ENCODE data around the gene PDCD1. TPM values are rescaled to one million over a fixed set of nuclear protein-coding genes. Genes with fewer than 3 reads are reported as not detected.

PDCD1 gene
- polyA plus RNA-seq, 1 donor from 2014 or later: 0.19 TPM

DNA sequence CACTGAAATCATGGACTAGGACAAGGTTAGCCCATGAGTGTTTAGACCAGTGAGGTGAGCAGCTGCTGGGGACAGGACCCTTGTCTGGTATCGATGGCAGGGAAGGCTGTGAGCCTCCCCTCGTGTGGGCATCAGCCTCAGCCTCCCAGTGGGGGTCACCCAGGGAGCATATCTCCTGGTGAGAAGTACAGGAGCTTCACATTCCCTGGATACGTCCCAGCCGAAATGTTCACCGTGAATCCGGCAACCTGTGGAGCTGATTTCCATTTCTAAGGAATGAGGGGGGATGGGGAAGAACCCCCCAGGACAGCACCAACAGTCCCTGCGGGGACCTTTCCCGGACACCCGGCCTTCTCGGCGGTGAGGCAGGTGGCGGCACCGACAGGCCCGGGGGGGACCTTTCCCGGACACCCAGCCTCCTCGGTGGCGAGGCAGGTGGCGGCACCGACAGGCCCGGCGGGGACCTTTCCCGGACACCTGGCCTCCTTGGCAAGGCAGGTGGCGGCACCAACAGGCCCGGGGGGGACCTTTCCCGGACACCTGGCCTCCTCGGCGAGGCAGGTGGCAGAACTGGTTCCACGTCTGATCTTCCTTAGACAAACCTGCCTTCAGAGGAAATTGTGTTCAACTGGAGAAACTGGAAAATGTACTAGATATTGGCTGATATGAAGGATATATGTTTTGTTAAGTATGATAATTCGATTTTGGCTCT is 32.0 kb upstream of the PDCD1 start:
- Mint-ChIP-seq H3K4me1 (peaks cover 18 to 25% (median 21%) of the 10 kb centered on the region in 3 donors), H3K4me3 (no peak overlapping the region), H3K9me3 (no peaks in the 10 kb centered on the region), H3K36me3 (peaks cover 5% of the 10 kb centered on the region), H3K27ac (peak overlapping the region in 1 of 3 donors; percentile 10), H3K27me3 (no peaks in the 10 kb centered on the region)

- Mint-ChIP-seq H3K27me3 (no peaks in the 10 kb centered on the region), H3K4me1 (peaks cover 20 to 25% (median 21%) of the 10 kb centered on the region in 3 donors), H3K4me3 (no peak overlapping the region), H3K9me3 (no peaks in the 10 kb centered on the region), H3K36me3 (peaks cover 6% of the 10 kb centered on the region), H3K27ac (peak overlapping the region in 2 of 3 donors; percentile 53 to 76)
Measured at GRCh38 chr2:241888641-241889040, 29.9 kb upstream of the PDCD1 start.

DNA sequence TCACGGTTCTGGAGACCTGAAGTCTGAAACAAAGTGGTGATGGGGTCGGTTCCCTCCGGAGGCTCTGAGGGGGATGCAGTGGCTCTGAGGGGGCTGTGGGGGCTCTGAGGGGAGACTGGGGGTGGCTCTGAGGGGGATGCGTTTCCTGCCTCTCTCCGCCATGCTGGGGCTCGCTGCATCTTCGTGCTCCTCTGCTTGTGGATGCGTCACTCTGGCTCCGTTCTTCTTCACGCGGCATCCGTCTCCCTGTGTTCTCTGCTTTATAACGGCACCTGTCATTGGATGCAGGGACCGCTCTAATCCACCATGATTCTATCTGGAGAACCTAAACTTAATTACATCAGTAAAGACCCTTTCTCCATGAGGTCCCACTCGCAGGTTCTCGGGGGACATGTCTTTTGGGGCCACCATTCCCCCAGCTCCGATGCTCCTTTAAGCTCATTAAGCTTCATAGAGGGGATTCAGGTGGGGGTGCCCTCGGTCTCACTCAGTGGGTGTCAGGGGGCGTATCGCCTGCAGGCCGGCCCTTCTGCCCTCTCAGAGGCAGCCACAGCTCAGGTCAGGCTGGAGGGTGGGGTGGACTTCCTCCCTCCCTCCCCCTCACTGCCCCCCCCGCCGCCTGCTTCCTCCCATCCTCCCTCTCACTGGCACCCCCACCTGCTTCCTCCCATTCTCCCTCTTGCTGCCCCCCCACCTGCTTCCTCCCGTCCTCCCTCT is 29.3 kb upstream of the PDCD1 start:
- Mint-ChIP-seq H3K27me3 (no peaks in the 10 kb centered on the region), H3K4me3 (peak overlapping the region in 1 of 4 donors; percentile 80), H3K4me1 (peaks cover 23 to 29% (median 24%) of the 10 kb centered on the region in 3 donors), H3K9me3 (no peaks in the 10 kb centered on the region), H3K36me3 (peaks cover 6% of the 10 kb centered on the region), H3K27ac (peak overlapping the region; percentile 25 to 86 (median 76))

GRCh38 chr2:241886840-241887447 is 28.2 kb upstream of the PDCD1 start:
- Mint-ChIP-seq H3K36me3 (peaks cover 6% of the 10 kb centered on the region), H3K27ac (peak overlapping the region; percentile 10 to 67 (median 53)), H3K27me3 (no peaks in the 10 kb centered on the region), H3K4me3 (peak overlapping the region in 2 of 4 donors; percentile 50 to 79), H3K9me3 (no peaks in the 10 kb centered on the region), H3K4me1 (peaks cover 30 to 37% (median 31%) of the 10 kb centered on the region in 3 donors)

- H3K36me3 Mint-ChIP-seq: peaks cover 6% of the 10 kb centered on the region
- H3K27ac Mint-ChIP-seq: peak overlapping the region in 2 of 3 donors; percentile 13 to 67
- H3K4me1 Mint-ChIP-seq: peaks cover 33 to 37% (median 33%) of the 10 kb centered on the region in 3 donors
- peak overlapping the region in 3 of 4 donors; percentile 50 to 79 (median 66) for H3K4me3 Mint-ChIP-seq
- no peaks in the 10 kb centered on the region for H3K27me3 Mint-ChIP-seq
- H3K9me3 Mint-ChIP-seq: peaks cover 0 to 4% (median 0%) of the 10 kb centered on the region in 3 donors
Measured at GRCh38 chr2:241885946-241886643, 27.4 kb upstream of the PDCD1 start.

GRCh38 chr2:241885291-241885945 is 26.7 kb upstream of the PDCD1 start:
- no peaks in the 10 kb centered on the region for H3K27me3 Mint-ChIP-seq
- peak overlapping the region in 1 of 3 donors; percentile 67 for H3K27ac Mint-ChIP-seq
- peaks cover 35 to 41% (median 36%) of the 10 kb centered on the region in 3 donors for H3K4me1 Mint-ChIP-seq
- H3K4me3 Mint-ChIP-seq: peak overlapping the region in 1 of 4 donors; percentile 66
- H3K9me3 Mint-ChIP-seq: peaks cover 0 to 4% (median 0%) of the 10 kb centered on the region in 3 donors
- peaks cover 6% of the 10 kb centered on the region for H3K36me3 Mint-ChIP-seq

DNA sequence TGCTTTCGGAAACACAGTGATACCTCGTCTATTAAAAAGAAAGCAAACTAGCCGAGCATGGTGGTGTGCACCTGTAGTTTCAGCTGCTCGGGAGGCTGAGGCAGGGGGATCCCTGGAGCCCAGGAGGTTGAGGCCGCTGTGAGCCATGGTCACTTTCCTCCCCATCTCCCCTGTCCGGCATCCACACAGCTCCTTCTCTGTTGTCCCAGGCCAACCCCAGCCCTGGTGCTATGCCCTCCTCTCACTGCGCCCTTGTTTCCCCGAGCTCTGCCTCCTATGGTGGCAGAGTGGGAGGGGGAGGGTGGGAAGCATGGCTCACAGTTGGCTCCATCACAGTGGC is 26.2 kb upstream of the PDCD1 start:
- Mint-ChIP-seq H3K9me3 (peaks cover 0 to 4% (median 0%) of the 10 kb centered on the region in 3 donors), H3K4me3 (no peak overlapping the region), H3K36me3 (peaks cover 6% of the 10 kb centered on the region), H3K27me3 (no peaks in the 10 kb centered on the region), H3K27ac (no peak overlapping the region), H3K4me1 (peaks cover 35 to 39% (median 36%) of the 10 kb centered on the region in 3 donors)

DNA sequence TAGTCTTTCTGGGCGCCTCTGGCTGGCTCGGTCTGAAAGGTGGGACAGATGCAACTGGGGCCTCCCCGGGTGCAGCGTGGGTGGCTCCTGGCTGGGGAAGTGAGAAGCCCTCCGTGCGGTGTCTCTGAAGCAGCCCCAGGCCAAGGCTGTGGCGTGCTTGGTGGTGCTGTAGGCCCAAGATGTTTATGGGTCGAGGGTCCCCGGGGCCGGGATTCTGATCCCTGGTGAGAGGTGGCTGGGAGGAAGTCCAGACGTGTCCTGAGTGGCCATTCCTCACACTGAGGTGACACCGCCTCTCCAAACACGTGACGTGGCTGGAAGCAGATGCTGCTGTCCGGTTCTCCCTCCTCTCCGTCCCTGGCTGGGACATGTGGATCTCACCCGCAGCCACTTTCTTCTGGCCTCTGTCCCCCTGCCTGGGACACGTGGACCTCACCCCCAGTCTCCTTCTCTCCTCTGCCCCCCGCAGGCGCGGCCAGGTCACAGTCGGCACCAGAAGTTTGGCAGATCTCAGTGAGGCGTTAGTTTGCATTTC is 23.5 kb upstream of the PDCD1 start:
- Mint-ChIP-seq H3K9me3 (peaks cover 0 to 4% (median 0%) of the 10 kb centered on the region in 3 donors), H3K36me3 (peaks cover 6% of the 10 kb centered on the region), H3K4me1 (peaks cover 22 to 30% (median 24%) of the 10 kb centered on the region in 3 donors), H3K4me3 (peak overlapping the region; percentile 87 to 98 (median 94)), H3K27me3 (no peaks in the 10 kb centered on the region), H3K27ac (peak overlapping the region; percentile 93 to 99 (median 98))

- Mint-ChIP-seq H3K27me3 (no peaks in the 10 kb centered on the region), H3K4me3 (peak overlapping the region; percentile 87 to 98 (median 94))
Measured at GRCh38 chr2:241880311-241881073, 21.8 kb upstream of the PDCD1 start.

GRCh38 chr2:241879326-241879725 is 20.6 kb upstream of the PDCD1 start:
- peaks cover 0 to 4% (median 4%) of the 10 kb centered on the region in 3 donors for H3K9me3 Mint-ChIP-seq
- H3K27me3 Mint-ChIP-seq: no peaks in the 10 kb centered on the region
- peaks cover under 1% of the 10 kb centered on the region for H3K36me3 Mint-ChIP-seq
- H3K4me1 Mint-ChIP-seq: peaks cover 16 to 21% (median 18%) of the 10 kb centered on the region in 3 donors
- peak overlapping the region; percentile 16 to 93 (median 64) for H3K27ac Mint-ChIP-seq
- H3K4me3 Mint-ChIP-seq: peak overlapping the region in 1 of 4 donors; percentile 52

More at GRCh38 chr2:241880311-241881073, 21.8 kb upstream of the PDCD1 start:
- Mint-ChIP-seq H3K36me3 (peaks cover 2% of the 10 kb centered on the region), H3K4me1 (peaks cover 16 to 20% (median 18%) of the 10 kb centered on the region in 3 donors), H3K27ac (peak overlapping the region; percentile 93 to 99 (median 98)), H3K9me3 (peaks cover 0 to 4% (median under 1%) of the 10 kb centered on the region in 3 donors)

DNA sequence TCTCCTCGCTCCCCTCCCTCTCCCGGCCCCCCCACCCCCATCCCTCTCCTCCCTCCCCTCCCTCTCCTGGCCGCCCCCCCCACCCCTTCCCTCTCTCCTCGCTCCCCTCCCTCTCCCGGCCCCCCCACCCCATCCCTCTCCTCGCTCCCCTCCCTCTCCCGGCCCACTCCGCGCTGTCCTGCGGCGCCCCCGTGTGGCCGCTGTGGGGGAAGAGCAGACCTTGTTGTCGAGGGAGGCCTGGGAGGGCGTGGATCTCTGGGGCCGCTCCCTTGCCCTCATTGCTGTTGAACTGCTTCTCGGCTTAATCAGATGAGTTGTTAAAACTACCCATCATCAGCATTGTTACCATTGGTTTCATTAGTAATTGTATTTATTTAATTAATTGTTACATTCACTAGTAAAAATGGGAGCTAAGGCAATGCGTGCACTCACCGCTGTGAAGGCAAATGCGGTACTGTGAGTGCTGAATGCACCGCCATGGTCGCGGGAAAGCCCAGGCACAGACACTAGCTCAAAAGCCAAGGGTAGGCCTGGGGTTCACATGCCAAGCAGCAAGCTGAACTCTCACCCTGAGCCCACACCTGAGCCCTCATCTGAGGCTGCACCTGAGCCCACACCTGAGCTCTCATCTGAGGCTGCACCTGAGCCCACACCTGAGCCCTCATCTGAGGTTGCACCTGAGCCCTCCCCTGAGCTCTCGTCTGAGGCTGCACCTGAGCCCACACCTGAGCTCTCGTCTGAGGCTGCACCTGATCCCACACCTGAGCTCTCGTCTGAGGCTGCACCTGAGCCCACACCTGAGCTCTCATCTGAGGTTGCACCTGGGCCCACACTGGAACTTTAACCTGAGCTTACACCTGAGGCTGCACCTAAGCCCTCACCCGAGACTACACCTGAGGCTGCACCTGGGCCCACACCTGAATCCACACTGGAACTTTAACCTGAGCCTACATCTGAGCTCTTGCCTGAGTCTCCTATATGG is 19.6 kb upstream of the PDCD1 start:
- no peaks in the 10 kb centered on the region for H3K36me3 Mint-ChIP-seq
- H3K27me3 Mint-ChIP-seq: no peaks in the 10 kb centered on the region
- peak overlapping the region in 2 of 3 donors; percentile 64 to 93 for H3K27ac Mint-ChIP-seq
- H3K4me1 Mint-ChIP-seq: peaks cover 16 to 20% (median 17%) of the 10 kb centered on the region in 3 donors
- H3K4me3 Mint-ChIP-seq: peak overlapping the region in 1 of 4 donors; percentile 52
- H3K9me3 Mint-ChIP-seq: peaks cover 0 to 4% (median 4%) of the 10 kb centered on the region in 3 donors

DNA sequence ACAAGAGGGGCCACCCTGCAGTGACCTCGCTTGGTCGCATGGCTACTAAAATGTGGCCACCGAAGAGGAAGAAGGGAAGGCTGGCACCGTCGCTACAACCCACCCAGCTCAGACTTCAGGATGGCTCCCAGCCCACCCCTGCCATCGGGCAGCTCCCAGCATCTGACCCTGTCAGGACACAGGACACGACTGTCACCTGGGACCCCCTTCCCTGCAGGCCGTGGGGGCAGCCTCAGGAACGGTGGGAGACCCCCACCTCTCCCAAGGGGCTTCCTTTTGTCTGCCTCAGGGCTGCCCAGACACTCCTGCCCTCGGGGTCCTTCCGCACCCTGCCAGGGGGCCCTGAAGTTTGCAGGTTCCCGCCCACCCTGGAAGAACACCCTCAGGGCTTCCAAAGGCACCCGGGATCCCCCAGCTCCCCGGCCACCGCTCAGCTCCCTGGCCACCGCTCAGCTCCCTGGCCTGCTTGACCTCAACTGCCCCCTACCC is 18.5 kb upstream of the PDCD1 start:
- H3K4me3 Mint-ChIP-seq: no peak overlapping the region
- no peaks in the 10 kb centered on the region for H3K36me3 Mint-ChIP-seq
- H3K9me3 Mint-ChIP-seq: peaks cover 0 to 4% (median 4%) of the 10 kb centered on the region in 3 donors
- peaks cover 4% of the 10 kb centered on the region for H3K27me3 Mint-ChIP-seq
- peak overlapping the region in 1 of 3 donors; percentile 20 for H3K27ac Mint-ChIP-seq
- peaks cover 6 to 10% (median 7%) of the 10 kb centered on the region in 3 donors for H3K4me1 Mint-ChIP-seq

Measured in IgD-negative memory B cell (primary cell).